H1 (cell line): Measurements from ENCODE around the gene NPL. TPM values are rescaled to one million over a fixed set of nuclear protein-coding genes. Genes with fewer than 3 reads are reported as not detected.
A peak's percentile ranks its signal among the peaks of the same experiment; 100 is the strongest.

Experiments used
- ATF2 ChIP-seq: IDR thresholded peaks from 2 replicates; pipeline ENCODE4 v1.6.1; 2012; ENCODE audit warnings: low read length, inconsistent platforms
- BCL11A ChIP-seq, 2 experiments: IDR thresholded peaks; one replicate each; pipeline ENCODE4 v1.6.1; 2011; ENCODE audit warnings: low read depth in 2 of 2, low read length in 2 of 2, mild to moderate bottlenecking in 2 of 2
- TBP ChIP-seq: IDR thresholded peaks from 2 replicates; pipeline ENCODE4 v1.6.1; 2011; ENCODE audit warnings: low read depth, low read length, improper control_type of control experiment
- polyA plus RNA-seq, 7 experiments: library from polyadenylated mRNA; depleted of rRNA in 3 of 7; stranded (reverse) in 5 of 7; unstranded in 2 of 7; fragments of >200 nt in 5 of 7; fragments of 200-250 nt in 2 of 7; gene quantifications; 1 replicate in 5 of 7; 2 replicates in 1 of 7; 4 replicates in 1 of 7; pipeline versions ENCODE4 v1.2.1 to v1.2.3, GENCODE V29; 2011 to 2013; ENCODE audit warnings: missing spikeins in 2 of 7, mixed read lengths in 2 of 7
- total RNA-seq: library from RNA; stranded (reverse); fragmentation: NEBNext Ultra II Directional; extraction: Animal tissue kit (Norgen Biotek cat#: 25700); gene quantifications from 2 replicates; pipeline ENCODE4 v1.2.1, GENCODE V29; 2021

NPL gene
- total and polyA plus RNA-seq, 2 of the 8 experiments (the other 6 are each of a cell fraction or from before 2014, with no cell fraction given) = 2.2 to 4.4 TPM

- TF ChIP-seq TBP (no peak), BCL11A (IDR thresholded peaks at IDR 0.05; ENCODE audit: low read depth in 2 of 2, low read length in 2 of 2) (no peak), ATF2 (peak; percentile 66; the same call in 1 of the 2 replicates)
These were observed 79.7 kb downstream of the NPL start (continued) for GRCh38 chr1:182869241-182869666.
